ENCODE data around the gene F8. TPM values are rescaled to one million over a fixed set of nuclear protein-coding genes. Genes with fewer than 3 reads are reported as not detected.

Gene F8
- total and polyA plus RNA-seq, 7 donors = 13.5 to 31.7 (median 17.6) TPM

DNA sequence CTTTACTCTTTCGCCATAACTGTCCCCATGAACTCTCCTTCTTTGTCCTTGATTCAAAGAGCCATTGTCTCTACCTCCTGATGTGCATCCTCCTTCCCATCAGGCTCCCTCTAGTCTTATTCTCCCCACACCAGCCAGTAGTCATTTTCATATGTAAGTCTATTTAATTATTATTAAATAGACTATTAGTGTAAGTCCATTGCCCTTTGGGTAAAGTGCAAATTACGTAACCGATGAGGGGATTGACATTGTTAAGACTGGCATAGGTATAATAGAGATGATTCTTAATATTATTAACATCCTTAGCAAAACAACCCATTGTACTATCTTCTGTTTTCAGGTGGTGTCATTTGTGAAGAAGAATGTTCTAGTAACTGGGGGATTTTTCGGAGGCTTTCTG is 31.7 kb upstream of the F8 start:
- 72 to 90% (median 86%) methylated on average over 4 of the region's 4 CpGs for WGBS, 3 donors
- Histone ChIP-seq H3K27me3 (ENCODE audit: insufficient read depth in 3 of 3, low read length in 2 of 3) (no peaks in the 10 kb centered on the region), H3K9me3 (no peaks in the 10 kb centered on the region)

GRCh38 chrX:155053656-155054055 is 31.1 kb upstream of the F8 start:
- Histone ChIP-seq H3K27me3 (ENCODE audit: insufficient read depth in 3 of 3, low read length in 2 of 3) (no peaks in the 10 kb centered on the region), H3K4me1 (peaks cover 9% of the 10 kb centered on the region), H3K36me3 (ENCODE audit: insufficient read depth in 1 of 2, low read depth in 1 of 2) (peaks cover 0 to 32% of the 10 kb centered on the region in 2 donors), H3K9me3 (no peaks in the 10 kb centered on the region), H3K27ac (no peak overlapping the region), H3K4me3 (no peak overlapping the region)
- 56 to 86% (median 82%) methylated on average over 3 of the region's 3 CpGs for WGBS, 3 donors
- DNase-seq (no peak), ATAC-seq (no peak)
- intact Hi-C loops (cut with DNase I) = loop anchor here in 1 of 2 donors (10.0 kb wide), 1 partner anchor 69 kb away; no protein-coding TSS in a partner anchor
- no peak for TF ChIP-seq CTCF (IDR thresholded peaks at IDR 0.05)

More for the DNA sequence above, 31.7 kb upstream of the F8 start:
- peaks cover 0 to 32% of the 10 kb centered on the region in 2 donors for H3K36me3 ChIP-seq (ENCODE audit: insufficient read depth in 1 of 2, low read depth in 1 of 2)
- intact Hi-C loops (cut with DNase I) = loop anchor here in 1 of 2 donors (10.0 kb wide), 1 partner anchor 69 kb away; no protein-coding TSS in a partner anchor
- H3K27ac ChIP-seq = no peak overlapping the region
- no peak for DNase-seq
- H3K4me3 ChIP-seq = no peak overlapping the region
- no peak for ATAC-seq
- TF ChIP-seq CTCF (IDR thresholded peaks at IDR 0.05) = no peak
- peaks cover 3% of the 10 kb centered on the region for H3K4me1 ChIP-seq

- ATAC-seq = no peak
- 76 to 91% (median 90%) methylated on average over 5 of the region's 5 CpGs for WGBS, 3 donors
- Histone ChIP-seq H3K4me1 (peaks cover 16% of the 10 kb centered on the region), H3K27me3 (ENCODE audit: insufficient read depth in 3 of 3, low read length in 2 of 3) (no peaks in the 10 kb centered on the region), H3K36me3 (ENCODE audit: insufficient read depth in 1 of 2, low read depth in 1 of 2) (peaks cover 0 to 32% of the 10 kb centered on the region in 2 donors), H3K4me3 (no peak overlapping the region), H3K9me3 (no peaks in the 10 kb centered on the region), H3K27ac (peak overlapping the region; percentile 30)
- DNase-seq = no peak
- intact Hi-C loops (cut with DNase I) = loop anchor here in 1 of 2 donors (10.0 kb wide), 1 partner anchor 68 kb away; no protein-coding TSS in a partner anchor
- no peak for TF ChIP-seq CTCF (IDR thresholded peaks at IDR 0.05)
These were observed 30.4 kb upstream of the F8 start for GRCh38 chrX:155052738-155053498.

DNA sequence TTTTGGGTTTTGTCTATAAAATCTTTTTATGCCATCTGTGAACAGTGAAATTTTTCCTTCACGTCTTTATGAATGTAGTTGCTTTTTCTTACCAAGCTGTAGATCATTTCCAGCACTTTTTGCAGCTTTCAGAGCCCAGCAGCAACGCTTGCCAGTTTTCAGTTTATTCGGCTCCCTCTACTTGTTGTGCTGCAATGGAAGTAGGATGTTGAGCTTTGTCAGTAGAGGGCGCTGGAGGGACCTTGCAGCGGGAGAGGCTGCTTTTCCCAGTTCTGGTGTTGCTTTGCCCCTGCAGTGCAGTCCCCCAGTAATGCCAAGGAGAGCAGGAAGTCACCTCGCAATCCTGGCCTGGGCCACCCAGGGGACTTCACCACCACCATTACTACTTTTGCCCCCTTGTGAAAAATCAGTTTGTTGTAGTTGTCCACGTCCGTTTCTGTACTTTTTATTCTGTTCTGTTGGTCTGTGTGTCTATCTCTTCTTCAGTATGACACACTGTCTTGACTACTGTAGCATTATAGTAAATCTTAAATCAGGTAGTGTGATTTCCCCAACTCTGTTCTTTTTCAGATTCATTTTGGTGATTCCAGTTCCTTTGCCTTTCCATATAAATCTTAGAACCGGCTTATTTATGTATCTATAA is 26.6 kb upstream of the F8 start:
- H3K27ac ChIP-seq = peak overlapping the region; percentile 81
- H3K36me3 ChIP-seq (ENCODE audit: insufficient read depth in 1 of 2, low read depth in 1 of 2) = peaks cover 0 to 22% of the 10 kb centered on the region in 2 donors
- intact Hi-C loops (cut with DNase I) = no loop called here
- H3K4me3 ChIP-seq = no peak overlapping the region
- H3K27me3 ChIP-seq (ENCODE audit: insufficient read depth in 3 of 3, low read length in 2 of 3) = no peaks in the 10 kb centered on the region
- DNase-seq (peak; percentile 19 to 49), ATAC-seq (peak in 2 of 4 donors; percentile 49)
- WGBS, 3 donors = 37 to 59% (median 40%) methylated on average over 7 to 9 of the region's 9 CpGs
- TF ChIP-seq CTCF (IDR thresholded peaks at IDR 0.05) = peak; percentile 57
- H3K9me3 ChIP-seq = no peaks in the 10 kb centered on the region
- peaks cover 22% of the 10 kb centered on the region for H3K4me1 ChIP-seq

Measured in psoas muscle (tissue), 8 donors.